ENCODE results near the gene RNF169. TPM values are rescaled to one million over a fixed set of nuclear protein-coding genes. Genes with fewer than 3 reads are reported as not detected.

RNF169 gene
- total and polyA plus RNA-seq, 2 of the 8 experiments (the other 6 are each of a cell fraction or from before 2014, with no cell fraction given) = 3.6 to 12.5 TPM

DNA sequence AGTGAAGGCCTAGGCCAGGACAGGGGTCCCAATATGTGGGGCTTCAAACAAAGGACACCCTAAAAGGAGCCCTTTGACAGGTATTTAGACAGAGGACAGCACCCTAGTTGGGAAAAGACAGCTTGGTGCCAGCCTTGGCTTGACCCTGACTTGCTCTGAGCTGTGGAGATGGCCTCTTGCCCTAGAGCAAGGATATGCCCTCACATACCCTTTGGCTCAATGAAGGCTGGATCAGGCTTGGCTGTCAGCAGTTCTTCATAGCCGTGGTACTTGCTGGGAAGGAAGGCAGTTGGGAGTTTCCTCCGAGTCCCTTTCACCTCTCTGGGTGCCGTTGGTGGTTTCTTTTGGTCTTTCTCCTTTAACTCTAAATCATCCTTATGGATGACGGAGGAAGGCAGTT, 96.2 kb downstream of the RNF169 start (continued):
- TF ChIP-seq JUN (IDR thresholded peaks at IDR 0.05; ENCODE audit: low read depth, low read length) = no peak
- TF ChIP-seq POLR2A (IDR thresholded peaks at IDR 0.05; ENCODE audit: control extremely low read depth in 1 of 2, low read depth in 2 of 2, low read length in 2 of 2) = no peak
- TF ChIP-seq, protein P1, sequence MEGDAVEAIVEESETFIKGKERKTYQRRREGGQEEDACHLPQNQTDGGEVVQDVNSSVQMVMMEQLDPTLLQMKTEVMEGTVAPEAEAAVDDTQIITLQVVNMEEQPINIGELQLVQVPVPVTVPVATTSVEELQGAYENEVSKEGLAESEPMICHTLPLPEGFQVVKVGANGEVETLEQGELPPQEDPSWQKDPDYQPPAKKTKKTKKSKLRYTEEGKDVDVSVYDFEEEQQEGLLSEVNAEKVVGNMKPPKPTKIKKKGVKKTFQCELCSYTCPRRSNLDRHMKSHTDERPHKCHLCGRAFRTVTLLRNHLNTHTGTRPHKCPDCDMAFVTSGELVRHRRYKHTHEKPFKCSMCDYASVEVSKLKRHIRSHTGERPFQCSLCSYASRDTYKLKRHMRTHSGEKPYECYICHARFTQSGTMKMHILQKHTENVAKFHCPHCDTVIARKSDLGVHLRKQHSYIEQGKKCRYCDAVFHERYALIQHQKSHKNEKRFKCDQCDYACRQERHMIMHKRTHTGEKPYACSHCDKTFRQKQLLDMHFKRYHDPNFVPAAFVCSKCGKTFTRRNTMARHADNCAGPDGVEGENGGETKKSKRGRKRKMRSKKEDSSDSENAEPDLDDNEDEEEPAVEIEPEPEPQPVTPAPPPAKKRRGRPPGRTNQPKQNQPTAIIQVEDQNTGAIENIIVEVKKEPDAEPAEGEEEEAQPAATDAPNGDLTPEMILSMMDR (IDR thresholded peaks at IDR 0.05; ENCODE audit: control extremely low read depth in 1 of 3, insufficient read depth in 1 of 3, low read depth in 1 of 3, low read length in 3 of 3) = no peak
- no peak for TF ChIP-seq SRF (IDR thresholded peaks at IDR 0.05; ENCODE audit: low read depth, low read length)
- TF ChIP-seq SP4 (IDR thresholded peaks at IDR 0.05; ENCODE audit: low read length) = no peak
- no peak for TF ChIP-seq SIRT6 (IDR thresholded peaks at IDR 0.05; ENCODE audit: low read length)

Measured in H1 (cell line).